SKM-1 treated with dmso at 0.1 percent for 144 hours (cell line): ENCODE measurements around the gene MANEA.
"Not testable (repeated sequence)": the region's sequence is repeated elsewhere in the genome, so short reads cannot be mapped to it uniquely, and the experiment has no call there.

Experiments used
- DNase-seq: peaks from one replicate; lab custom pipeline; 2025; ENCODE audit not compliant: unreplicated experiment; lab: John Stamatoyannopoulos, UW

MANEA gene, protein sequence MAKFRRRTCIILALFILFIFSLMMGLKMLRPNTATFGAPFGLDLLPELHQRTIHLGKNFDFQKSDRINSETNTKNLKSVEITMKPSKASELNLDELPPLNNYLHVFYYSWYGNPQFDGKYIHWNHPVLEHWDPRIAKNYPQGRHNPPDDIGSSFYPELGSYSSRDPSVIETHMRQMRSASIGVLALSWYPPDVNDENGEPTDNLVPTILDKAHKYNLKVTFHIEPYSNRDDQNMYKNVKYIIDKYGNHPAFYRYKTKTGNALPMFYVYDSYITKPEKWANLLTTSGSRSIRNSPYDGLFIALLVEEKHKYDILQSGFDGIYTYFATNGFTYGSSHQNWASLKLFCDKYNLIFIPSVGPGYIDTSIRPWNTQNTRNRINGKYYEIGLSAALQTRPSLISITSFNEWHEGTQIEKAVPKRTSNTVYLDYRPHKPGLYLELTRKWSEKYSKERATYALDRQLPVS

DNA sequence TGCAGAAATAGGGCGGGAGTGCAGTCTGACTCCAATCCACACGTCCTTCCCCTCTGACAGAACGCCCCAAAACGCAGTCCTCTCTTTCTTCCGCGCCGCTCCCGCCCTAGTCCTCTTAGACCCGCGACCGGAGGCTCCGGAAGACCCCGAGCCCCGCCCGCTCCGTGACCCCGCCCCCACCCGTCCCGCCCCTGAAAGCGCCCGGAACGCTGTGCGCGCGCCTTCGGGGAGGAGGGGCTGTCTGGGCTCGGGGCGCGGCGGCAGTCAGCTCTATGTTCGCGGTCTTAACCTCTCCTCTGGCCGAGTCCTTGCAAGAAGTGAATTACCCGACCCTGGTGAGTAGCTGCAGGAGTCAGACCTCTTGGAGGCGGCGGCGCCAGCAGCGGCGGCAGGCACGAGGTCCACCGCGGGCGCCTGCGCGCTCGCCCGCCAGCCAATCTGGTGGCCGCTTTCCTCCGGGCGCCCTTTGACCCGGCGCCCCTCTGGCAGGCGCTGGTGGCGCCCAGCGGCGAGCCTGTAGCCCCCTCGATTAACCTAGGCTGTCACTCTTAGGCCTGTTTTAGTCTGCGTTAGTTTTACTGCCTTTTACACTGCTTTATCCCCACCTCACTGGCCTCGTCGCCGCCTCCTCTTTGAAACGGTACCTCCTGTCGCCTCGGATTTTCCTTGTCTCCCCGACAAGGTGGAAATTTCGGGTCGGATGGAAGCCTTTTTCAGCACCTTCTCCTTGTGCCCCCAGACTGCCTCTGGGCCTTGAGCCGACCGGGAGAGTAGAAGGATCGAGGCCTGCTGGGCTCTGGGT is at the start of gene MANEA:
Gene MANEA, plus strand, starts transcription at position 232 of the 802 bp plus-strand sequence. CDS start 8,905 bp downstream, outside the sequence.
- DNase-seq: peak; percentile 74

DNA sequence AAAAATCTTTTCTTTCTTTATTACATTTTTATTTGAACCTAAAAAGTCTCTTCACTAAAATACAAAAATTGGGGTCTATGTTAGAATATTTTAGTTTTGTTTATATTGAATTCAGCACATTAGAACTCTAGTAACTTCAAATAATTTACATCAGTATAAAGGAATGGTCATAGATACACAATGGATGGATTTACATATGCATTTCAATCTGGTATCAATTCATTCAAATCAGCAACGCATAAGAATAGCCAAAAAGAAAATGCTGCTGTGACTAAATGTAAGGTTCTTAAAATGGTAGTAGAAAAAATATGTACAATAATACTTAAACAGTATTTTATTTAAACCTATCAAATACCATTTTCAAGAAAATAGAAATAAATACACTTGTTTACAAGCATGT is 47.6 kb upstream of the MANEA start:
- no peak for DNase-seq

DNA sequence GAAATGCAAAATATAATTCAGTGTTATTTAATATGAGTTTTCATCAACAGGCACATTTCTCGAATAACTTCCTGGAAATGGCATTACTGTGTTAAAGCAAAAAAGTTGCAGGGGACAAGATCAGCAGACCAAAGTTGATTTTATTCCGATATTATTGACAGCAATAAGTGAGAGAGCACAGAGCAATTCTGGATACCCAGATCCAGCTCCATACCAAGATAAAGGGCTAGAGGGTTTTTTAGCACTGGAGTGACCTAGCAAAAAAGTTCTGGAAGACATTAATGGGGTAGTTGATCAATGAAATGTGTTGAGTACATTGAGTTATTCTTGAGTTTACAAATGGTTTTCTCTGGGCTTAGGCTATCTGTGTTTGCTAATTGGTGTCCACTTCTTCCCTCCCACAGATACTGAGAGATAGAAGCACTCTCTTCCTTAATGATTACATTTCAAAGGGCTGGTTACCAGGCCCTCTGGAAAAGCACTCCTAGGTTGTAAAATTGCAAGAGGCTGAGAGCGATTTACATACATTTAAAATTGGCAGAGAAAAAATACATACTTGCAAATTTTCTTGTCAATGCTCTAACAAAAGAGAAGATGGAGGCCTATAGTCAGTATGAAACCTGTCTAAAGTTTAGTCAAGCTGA is 47.0 kb upstream of the MANEA start:
- no peak for DNase-seq

DNA sequence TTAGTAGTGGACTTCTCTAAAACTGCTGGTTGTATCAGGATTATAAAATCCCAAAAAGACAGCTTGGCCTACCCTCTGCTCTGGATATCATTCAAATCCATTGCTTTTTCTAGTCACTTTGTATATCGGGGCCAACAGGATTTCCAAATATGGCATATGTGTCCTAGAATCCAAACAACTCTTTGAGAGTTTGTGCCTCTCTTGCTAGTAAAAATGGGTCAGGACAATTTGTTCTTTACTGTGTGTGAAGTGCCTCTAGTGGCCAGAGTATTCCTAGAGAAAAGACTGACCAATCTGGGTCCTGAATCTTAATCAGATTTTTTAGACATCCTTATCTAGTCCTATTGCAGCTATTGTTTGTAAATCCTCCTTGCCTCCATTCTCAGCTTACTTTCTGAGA is 33.5 kb upstream of the MANEA start:
- no peak for DNase-seq

DNA sequence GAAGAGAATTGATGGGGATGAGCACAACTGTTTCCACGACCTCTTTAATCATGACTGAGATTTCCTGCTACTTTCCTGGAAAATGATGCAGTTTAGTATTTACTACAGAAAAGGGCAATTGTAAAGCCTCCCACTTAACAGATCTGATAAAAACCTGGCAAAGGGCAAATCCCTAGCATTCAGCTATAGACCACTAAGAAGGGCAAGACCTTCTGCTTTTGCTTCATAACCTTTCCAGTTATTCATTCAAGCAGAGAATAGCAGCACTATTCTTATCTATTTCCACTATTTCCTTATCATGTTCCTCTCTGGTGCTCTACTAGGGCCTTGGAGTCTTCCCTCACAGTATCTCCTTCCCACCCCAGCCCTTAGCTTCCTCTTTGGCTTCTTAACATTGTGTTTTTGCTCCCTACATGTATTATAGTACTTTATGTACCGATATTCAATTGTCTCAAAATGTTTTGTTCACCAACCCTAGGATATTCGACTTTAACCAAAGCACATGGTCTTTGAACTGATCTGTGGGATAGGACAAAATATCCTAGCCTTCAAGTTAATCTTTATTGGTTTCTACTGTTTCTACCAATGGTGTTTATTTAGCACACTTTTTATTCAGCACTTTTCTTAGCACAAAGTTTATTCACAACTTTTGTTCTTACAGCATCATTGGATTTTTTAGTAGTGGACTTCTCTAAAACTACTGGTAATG is 32.7 kb upstream of the MANEA start:
- DNase-seq: no peak

DNA sequence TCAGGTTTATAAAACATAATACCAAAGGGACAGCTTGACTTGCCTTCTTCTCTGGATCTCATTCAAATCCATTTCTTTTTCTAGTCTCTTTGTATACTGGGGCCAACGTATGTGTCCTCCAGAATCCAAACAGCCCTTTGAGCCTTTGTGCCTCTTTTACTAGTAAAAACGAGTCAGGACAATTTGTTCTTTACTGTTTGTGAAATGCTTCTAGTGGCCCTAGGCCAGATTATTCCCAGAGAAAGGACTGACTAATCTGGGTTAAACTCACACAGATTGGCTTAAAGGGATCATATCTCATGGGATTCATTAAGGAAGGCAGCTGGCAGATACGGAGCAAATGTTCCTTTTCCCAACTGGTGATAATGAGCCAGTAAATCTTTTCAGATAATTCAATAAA is 32.1 kb upstream of the MANEA start:
- DNase-seq: no peak

DNA sequence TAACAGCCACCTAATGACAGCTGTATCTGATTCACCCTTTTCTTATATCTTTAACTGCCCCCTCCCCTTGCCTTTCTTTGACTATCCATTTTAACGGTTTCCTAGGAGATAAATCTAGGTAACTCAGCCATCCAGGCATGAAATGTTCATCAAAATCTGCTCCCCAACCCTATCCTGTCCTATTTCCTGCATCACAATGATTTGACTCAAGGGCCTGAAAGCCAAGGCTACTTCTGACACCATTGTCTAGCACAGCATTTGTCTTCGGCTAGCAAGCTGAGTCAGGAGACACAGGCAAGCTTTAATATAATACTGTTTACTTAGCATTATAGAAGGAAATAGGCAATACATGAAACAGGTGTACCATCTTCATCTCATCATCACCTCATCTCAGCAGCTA is 31.6 kb upstream of the MANEA start:
- no peak for DNase-seq

DNA sequence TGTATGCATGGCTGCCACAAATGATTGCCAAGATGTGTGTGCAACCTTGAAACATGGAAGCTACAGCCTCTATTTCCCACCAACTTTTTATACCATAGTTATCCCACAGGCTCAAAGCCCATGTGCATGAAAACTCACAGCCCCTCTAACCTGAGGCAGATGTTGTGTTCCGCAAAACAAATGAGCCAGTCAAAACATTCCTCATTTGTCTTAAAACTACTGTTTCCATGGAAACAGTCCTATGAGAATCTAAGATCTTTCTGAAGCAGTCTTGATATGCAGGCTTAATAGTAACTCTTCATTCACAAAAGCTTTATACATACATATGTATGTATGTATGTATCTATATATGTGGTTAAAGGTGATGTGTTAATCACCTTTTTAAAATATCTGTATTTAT is 31.2 kb upstream of the MANEA start:
- no peak for DNase-seq

DNA sequence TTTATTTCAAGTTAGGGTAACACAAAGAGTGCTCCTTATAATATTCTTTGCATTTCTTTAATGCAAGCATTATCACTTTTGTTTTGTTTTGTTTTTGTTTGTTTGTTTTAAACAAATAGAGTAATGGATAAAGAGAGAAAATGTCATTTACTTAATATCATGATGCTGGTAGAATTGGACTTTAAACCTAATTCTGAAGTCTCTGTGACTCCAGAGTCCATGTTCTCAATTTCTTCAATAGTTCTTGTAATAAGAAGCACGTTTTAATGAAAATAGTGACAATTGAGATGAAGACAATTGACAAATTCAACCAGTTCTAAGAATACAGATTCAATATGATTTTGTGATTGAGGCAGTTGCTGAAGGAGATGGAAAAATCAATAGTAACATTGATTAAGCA is 30.3 kb upstream of the MANEA start:
- DNase-seq: no peak

DNA sequence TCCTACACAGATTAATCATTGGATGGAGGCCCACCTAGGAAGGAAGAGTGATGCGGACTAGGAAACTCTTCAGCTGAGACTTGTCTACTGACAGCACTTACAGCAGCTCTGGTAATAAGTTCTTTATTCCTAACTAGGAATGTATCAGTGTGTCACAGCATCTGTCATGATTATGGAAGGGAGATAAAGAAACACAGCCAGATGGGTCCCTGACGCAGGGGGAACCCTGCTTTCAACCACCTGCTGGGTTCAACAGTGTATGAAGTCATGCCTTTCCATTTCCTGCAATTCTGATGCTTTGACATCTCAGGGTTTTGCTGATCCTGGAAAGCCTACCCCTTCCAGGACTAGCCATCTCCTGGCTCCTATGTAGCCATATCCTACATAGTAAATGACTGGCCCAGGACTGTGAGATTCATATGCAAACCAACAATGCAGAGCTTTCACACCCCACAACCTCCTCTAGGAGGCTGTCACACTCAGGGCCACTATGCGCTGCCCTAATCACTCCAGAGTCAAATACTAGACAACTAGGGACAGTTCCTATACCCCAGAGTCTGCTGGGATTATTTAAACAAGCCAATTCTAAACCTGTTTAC is 29.0 kb upstream of the MANEA start:
- DNase-seq: no peak

- DNase-seq: no peak
Observed at GRCh38 chr6:95551678-95552324, 25.5 kb upstream of the MANEA start.

DNA sequence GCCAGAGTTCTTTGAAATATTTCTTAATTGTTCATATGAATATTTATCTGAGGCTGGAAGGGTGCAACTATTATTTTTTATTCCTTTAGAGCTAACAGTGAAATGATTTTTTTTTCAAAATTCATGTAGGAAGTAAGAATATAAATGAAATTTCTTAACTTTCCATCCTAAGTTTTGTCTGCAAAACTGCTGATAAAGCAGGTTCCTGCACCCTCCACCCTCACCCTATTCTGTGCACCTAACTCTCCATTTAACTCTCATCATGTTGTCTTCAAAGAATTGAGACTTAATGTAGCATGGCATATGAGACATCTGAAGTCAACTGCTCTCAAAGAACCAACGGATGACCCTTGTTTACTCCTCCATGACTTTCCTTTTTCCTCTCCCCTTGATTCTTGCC is 23.5 kb upstream of the MANEA start:
- DNase-seq: no peak

DNA sequence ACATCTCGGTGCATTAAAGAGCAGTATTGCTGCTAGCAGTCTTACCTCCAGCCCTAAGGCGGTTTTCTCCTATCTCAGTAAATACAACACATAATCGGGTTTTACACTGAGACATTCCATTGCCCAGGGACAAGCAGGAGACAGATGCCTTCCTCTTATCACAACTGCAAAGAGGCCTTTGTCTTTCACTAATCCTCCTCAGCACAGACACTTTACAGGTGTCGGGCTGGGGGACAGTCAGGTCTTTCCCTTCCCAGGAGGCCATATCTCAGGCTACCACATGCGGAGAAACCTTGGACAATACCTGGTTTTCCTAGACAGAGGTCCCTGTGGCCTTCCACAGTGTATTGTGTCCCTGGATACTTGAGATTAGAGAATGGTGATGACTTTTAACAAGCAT is 16.4 kb upstream of the MANEA start:
- DNase-seq: not testable (repeated sequence)

DNA sequence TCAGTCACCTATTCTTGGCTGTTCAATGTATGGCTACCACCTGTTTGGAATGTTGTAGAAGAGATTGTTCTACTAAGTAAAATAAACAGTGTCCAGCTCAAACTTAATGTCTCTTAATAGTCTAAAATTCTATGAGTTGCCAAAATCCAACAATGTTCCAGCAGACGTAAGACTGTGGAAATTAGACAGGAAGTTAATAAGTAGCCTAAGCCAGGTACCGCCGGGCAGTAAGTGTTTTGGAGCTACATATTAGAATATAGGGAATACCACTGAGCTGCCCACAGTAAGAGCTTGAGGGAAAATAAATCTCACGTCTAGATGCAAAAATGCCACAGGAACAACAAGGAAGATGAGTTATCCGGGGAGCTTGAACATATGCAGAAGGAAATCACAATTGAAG is 7.8 kb upstream of the MANEA start:
- no peak for DNase-seq

- peak; percentile 4 for DNase-seq
Observed at GRCh38 chr6:95572098-95572497, 5.2 kb upstream of the MANEA start.

GRCh38 chr6:95574811-95575210 is 2.5 kb upstream of the MANEA start:
- DNase-seq: peak; percentile 23

DNA sequence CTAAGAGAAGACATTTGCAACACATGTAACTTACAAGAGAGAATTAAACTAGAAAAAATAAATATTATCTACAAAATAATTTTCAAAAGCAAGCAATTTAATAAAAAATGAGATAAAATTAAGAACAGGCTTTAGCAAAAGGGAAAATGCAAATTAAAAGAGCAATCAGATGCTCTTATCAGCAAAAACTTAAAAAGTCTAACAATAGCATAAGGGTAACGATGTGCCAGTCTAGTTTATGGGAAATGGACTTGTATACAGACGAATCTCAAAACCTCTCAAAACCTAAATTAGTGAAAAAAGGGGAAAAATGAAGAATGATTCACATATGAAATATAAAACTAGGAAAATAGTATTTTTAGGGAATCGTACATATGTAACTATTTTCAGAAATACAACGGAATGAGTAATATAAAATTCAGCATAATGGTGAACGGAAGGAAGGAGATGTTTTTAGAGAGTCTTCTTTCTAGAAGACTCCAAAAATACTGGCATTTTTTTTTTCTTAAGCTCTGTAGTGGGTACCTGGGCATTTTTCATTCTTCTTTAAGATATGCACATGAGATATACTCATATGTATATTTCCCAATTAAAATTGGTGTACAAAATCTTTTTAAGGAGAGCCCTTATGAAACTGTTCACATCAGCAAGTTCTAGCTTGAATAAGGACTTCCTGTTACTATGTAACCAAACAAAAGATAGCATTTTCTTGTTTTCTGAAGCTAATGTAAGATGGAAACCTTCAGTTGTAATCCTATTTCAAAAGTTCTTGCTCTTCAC is 927 bp upstream of the MANEA start:
- DNase-seq: peak; percentile 31

DNA sequence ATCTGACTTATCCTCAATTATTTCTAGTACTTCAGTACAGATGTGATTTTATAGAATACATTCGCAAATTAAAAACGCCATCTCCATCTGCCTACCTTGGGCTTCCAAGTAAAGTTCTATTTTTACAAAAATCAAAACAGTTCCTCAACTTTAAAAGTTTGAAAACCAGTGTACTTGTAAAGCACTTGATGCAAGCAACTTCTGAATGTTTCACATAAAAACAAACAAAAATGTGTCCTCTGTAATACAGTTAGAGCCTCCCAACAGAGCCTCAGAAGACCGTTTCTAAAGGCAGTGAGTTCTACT is 384 bp upstream of the MANEA start:
- no peak for DNase-seq

GRCh38 chr6:95578106-95578410 is 723 bp downstream of the MANEA start:
- DNase-seq: no peak

GRCh38 chr6:95581073-95581472 is 3.7 kb downstream of the MANEA start:
- no peak for DNase-seq
